CD4-positive, alpha-beta T cell (primary cell): Measurements from ENCODE around the gene STRBP. TPM values are rescaled to one million over a fixed set of nuclear protein-coding genes. Genes with fewer than 3 reads are reported as not detected.
"Not testable (repeated sequence)": the region's sequence is repeated elsewhere in the genome, so short reads cannot be mapped to it uniquely, and the experiment has no call there.

Source experiments
- ATAC-seq: fragments of 200-7000 bp; cut with Tn5 transposase; one replicate; pipeline ENCODE4 v1.10.0; 2022; ENCODE audit warnings: mild to moderate bottlenecking; ENCODE audit not compliant: poor library complexity
- CTCF ChIA-PET: fragments of 350-600 bp; sonication (Branson Sonifier 250); formaldehyde crosslinking; loops from one replicate; lab custom pipeline; 2021; ENCODE audit warnings: antibody characterized with exemption, inconsistent platforms; lab: Charles Lee
- POLR2A ChIA-PET: fragments of 350-600 bp; sonication (Branson Sonifier 250); formaldehyde crosslinking; loops from one replicate; lab custom pipeline; 2021; ENCODE audit warnings: antibody characterized with exemption, inconsistent platforms; lab: Charles Lee
- DNase-seq, 14 experiments: peaks; one replicate each; pipeline ENCODE4 v3.0.0-alpha.2; 2013 to 2020; ENCODE audit warnings: mixed read lengths in 2 of 14
- H3K27ac ChIP-seq, 2 donors: one replicate each; pipeline versions ENCODE4 v1.5.1 to v1.7.0; 2013; ENCODE audit warnings: low read length in 2 of 2, low read depth in 1 of 2, mild to moderate bottlenecking in 1 of 2
- H3K27me3 ChIP-seq, 2 experiments: 1 replicate in 1 of 2; 2 replicates in 1 of 2; pipeline versions ENCODE4 v1.6.1 to v1.7.0; 2013; ENCODE audit warnings: low read length in 2 of 2, control low read depth in 1 of 2, mild to moderate bottlenecking in 1 of 2, moderate library complexity in 1 of 2; ENCODE audit not compliant: insufficient read depth in 2 of 2, control insufficient read depth in 1 of 2
- H3K36me3 ChIP-seq: one replicate; pipeline ENCODE4 v1.6.1; 2013; ENCODE audit warnings: low read length, control low read depth; ENCODE audit not compliant: insufficient read depth
- H3K4me1 ChIP-seq: one replicate; pipeline ENCODE4 v1.6.1; 2013; ENCODE audit warnings: low read length, control low read depth; ENCODE audit not compliant: insufficient read depth
- H3K4me3 ChIP-seq: one replicate; pipeline ENCODE4 v1.5.1; 2013; ENCODE audit warnings: mild to moderate bottlenecking, low read length, moderate library complexity
- H3K9me3 ChIP-seq, 2 experiments: 1 replicate in 1 of 2; 2 replicates in 1 of 2; pipeline versions ENCODE4 v1.6.1 to v1.7.0; 2013; ENCODE audit warnings: low read length in 2 of 2, mild to moderate bottlenecking in 2 of 2, control low read depth in 1 of 2, moderate library complexity in 1 of 2; ENCODE audit not compliant: control insufficient read depth in 1 of 2, insufficient read depth in 1 of 2
- H3K27ac Mint-ChIP-seq: one replicate; pipeline ENCODE4 v1.8.0; 2020; ENCODE audit warnings: mixed read lengths
- H3K27me3 Mint-ChIP-seq: one replicate; pipeline ENCODE4 v1.8.0; 2021; ENCODE audit warnings: mixed read lengths
- H3K36me3 Mint-ChIP-seq: one replicate; pipeline ENCODE4 v1.8.0; 2021; ENCODE audit warnings: low read depth, mixed read lengths
- H3K4me1 Mint-ChIP-seq: one replicate; pipeline ENCODE4 v1.8.0; 2021; ENCODE audit warnings: low read depth, mixed read lengths
- H3K4me3 Mint-ChIP-seq: one replicate; pipeline ENCODE4 v1.8.0; 2020; ENCODE audit warnings: mild to moderate bottlenecking, mixed read lengths
- H3K9me3 Mint-ChIP-seq: one replicate; pipeline ENCODE4 v1.8.0; 2020; ENCODE audit warnings: mixed read lengths
- CTCF ChIP-seq: fragments of 200-600 bp; IDR thresholded peaks from one replicate; pipeline ENCODE4 v1.8.0; 2022; ENCODE audit warnings: antibody characterized with exemption, mild to moderate bottlenecking
- intact Hi-C, 2 experiments: fragments of 100-400 bp; cut with DNase I in 1 of 2; cut with micrococcal nuclease in 1 of 2; formaldehyde crosslinking; loops; one replicate each; pipeline versions ENCODE4 v1.15.1 to v1.9.0; 2023 to 2025; cut with DNase I, micrococcal nuclease
- total RNA-seq, 174 experiments: library from RNA in 2 of 174; stranded (reverse) in 2 of 174; gene quantifications; one replicate each; pipeline ENCODE4 v1.2.3 and lab custom pipeline; 2021 to 2026

Gene STRBP
- total RNA-seq, 2 experiments from 2014 or later, result 10.9 to 12.0 TPM

DNA sequence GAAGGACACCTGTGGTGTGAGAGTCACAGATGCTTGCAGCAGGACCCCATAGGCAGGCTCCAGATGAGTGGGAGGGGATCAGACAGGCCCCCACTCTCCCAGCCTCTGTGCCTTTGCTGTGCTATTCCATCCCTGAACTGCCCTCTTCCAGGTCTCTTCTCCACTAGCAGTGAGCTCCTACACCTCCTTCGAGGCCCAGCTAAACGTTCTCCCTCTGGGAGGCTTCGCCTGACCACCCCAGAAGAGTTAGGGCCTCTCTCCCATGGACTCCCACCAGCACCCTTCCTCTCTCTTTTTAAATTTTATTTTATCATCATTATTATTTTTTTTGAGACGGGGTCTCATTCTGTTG, 35.9 kb upstream of the STRBP start:
- ChIA-PET CTCF (interaction anchor here (0.8 to 1.1 kb wide), 2 partner anchors 36 to 46 kb away, joined by 3 to 4 read pairs; no protein-coding TSS in a partner anchor), POLR2A (interaction anchor here (1.6 kb wide), 1 partner anchor 19 kb away, joined by 16 read pairs; no protein-coding TSS in a partner anchor)
- H3K36me3 Mint-ChIP-seq, result no peaks in the 10 kb centered on the region
- no peaks in the 10 kb centered on the region for H3K9me3 Mint-ChIP-seq
- peaks cover 44% of the 10 kb centered on the region for H3K4me1 Mint-ChIP-seq
- Histone ChIP-seq H3K4me3 (peak overlapping the region; percentile 26), H3K27me3 (no peaks in the 10 kb centered on the region), H3K9me3 (no peaks in the 10 kb centered on the region), H3K27ac (peak overlapping the region in 1 of 2 donors; percentile 5), H3K4me1 (peaks cover 36% of the 10 kb centered on the region), H3K36me3 (no peaks in the 10 kb centered on the region)
- intact Hi-C loops, result loop anchor here in 1 of 2 experiments (2.0 kb wide), 1 partner anchor 18 kb away; no protein-coding TSS in a partner anchor
- TF ChIP-seq CTCF, result no peak
- peak overlapping the region; percentile 81 for H3K27ac Mint-ChIP-seq
- DNase-seq (no peak), ATAC-seq (no peak)
- no peak overlapping the region for H3K4me3 Mint-ChIP-seq
- H3K27me3 Mint-ChIP-seq, result no peaks in the 10 kb centered on the region

- no peaks in the 10 kb centered on the region for H3K9me3 ChIP-seq
- H3K36me3 Mint-ChIP-seq, result no peaks in the 10 kb centered on the region
- H3K4me1 Mint-ChIP-seq, result peaks cover 44% of the 10 kb centered on the region
- peaks cover 36% of the 10 kb centered on the region for H3K4me1 ChIP-seq
- intact Hi-C loops, result no loop called here
- no peaks in the 10 kb centered on the region for H3K9me3 Mint-ChIP-seq
- H3K4me3 ChIP-seq, result no peak overlapping the region
- POLR2A ChIA-PET, result no interaction called here
- ATAC-seq, result peak; percentile 57
- TF ChIP-seq CTCF, result no peak
- H3K4me3 Mint-ChIP-seq, result peak overlapping the region; percentile 50
- no peaks in the 10 kb centered on the region for H3K36me3 ChIP-seq
- peak overlapping the region; percentile 84 for H3K27ac Mint-ChIP-seq
- CTCF ChIA-PET, result no interaction called here
- H3K27ac ChIP-seq, result peak overlapping the region in 1 of 2 donors; percentile 15
- H3K27me3 Mint-ChIP-seq, result no peaks in the 10 kb centered on the region
- peak in 6 of 14 experiments; percentile 8 to 48 (median 24) for DNase-seq
- no peaks in the 10 kb centered on the region for H3K27me3 ChIP-seq
These were observed 34.2 kb upstream of the STRBP start for GRCh38 chr9:123302348-123303214.

DNA sequence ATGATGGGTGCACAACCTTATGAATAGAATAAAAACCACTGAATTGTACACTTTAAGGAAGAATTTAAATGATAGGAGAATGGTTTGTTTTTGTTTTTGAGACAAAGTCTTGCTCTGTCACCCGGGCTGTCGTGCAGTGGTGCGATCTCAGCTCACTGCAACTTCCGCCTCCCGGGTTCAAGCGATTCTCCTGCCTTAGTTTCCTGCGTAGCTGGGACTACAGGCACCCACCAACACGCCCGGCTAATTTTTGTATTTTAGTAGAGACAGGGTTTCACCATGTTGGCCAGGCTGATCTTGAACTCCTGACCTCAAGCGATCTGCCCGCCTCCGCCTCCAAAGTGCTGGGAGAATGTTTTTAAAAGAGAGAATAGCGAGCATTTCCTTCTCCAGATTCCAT, 33.5 kb upstream of the STRBP start:
- H3K9me3 ChIP-seq, H3K27ac ChIP-seq, H3K4me3 ChIP-seq, intact Hi-C loops, H3K9me3 Mint-ChIP-seq, CTCF ChIA-PET, H3K4me3 Mint-ChIP-seq, H3K36me3 ChIP-seq, DNase-seq, H3K27me3 Mint-ChIP-seq, H3K36me3 Mint-ChIP-seq, H3K27me3 ChIP-seq, ATAC-seq: not testable (repeated sequence)
- peaks cover 36% of the 10 kb centered on the region for H3K4me1 ChIP-seq
- POLR2A ChIA-PET, result interaction anchor here (1.1 kb wide), 1 partner anchor 22 kb away, joined by 3 read pairs; no protein-coding TSS in a partner anchor
- peaks cover 39% of the 10 kb centered on the region for H3K4me1 Mint-ChIP-seq
- H3K27ac Mint-ChIP-seq, result peak overlapping the region; percentile 84
